ENCODE data around the gene UBR1. TPM values are rescaled to one million over a fixed set of nuclear protein-coding genes. Genes with fewer than 3 reads are reported as not detected.
"Not testable (repeated sequence)": the region's sequence is repeated elsewhere in the genome, so short reads cannot be mapped to it uniquely, and the experiment has no call there.

Gene UBR1
- total RNA-seq, 2 donors from 2014 or later = 31.0 to 32.1 TPM

DNA sequence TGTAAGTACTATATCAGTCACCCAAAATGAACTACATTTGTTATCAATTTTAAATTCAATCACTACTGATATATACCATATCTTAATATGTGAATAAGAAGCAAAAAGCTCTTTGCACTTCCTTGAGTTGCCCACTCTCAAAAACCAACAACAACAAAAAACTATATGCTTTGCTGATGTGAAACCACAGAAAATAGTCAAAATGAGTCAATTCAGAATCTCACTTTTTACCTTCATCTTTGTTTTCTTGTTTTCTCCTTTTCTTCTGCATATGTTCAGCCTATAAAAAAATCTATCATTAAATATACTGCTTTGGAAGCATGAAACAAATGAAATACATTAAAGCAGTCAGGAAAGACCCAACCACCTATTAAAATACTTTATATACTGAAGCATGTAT, 80.7 kb downstream of the UBR1 start:
- DNase-seq (ENCODE audit: low spot score in 2 of 2) (no peak), ATAC-seq (no peak)
- peaks cover 7 to 12% of the 10 kb centered on the region in 2 donors for H3K36me3 Mint-ChIP-seq
- H3K27ac Mint-ChIP-seq = no peak overlapping the region
- H3K9me3 Mint-ChIP-seq = no peaks in the 10 kb centered on the region

DNA sequence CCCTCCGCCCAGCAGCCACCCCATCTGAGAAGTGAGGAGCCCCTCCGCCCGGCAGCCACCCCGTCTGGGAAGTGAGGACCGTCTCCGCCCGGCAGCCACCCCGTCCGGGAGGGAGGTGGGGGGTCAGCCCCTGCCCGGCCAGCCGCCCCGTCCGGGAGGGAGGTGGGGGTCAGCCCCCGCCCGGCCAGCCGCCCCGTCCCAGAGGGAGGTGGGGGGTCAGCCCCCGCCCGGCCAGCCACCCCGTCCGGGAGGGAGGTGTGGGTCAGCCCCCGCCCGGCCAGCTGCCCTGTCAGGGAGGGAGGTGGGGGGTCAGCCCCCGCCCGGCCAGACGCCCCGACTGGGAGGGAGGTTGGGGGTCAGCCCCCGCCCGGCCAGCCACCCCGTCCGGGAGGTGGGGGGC, 91.2 kb downstream of the UBR1 start:
- peaks cover 6 to 13% of the 10 kb centered on the region in 2 donors for H3K36me3 Mint-ChIP-seq
- not testable (repeated sequence) for H3K9me3 Mint-ChIP-seq

DNA sequence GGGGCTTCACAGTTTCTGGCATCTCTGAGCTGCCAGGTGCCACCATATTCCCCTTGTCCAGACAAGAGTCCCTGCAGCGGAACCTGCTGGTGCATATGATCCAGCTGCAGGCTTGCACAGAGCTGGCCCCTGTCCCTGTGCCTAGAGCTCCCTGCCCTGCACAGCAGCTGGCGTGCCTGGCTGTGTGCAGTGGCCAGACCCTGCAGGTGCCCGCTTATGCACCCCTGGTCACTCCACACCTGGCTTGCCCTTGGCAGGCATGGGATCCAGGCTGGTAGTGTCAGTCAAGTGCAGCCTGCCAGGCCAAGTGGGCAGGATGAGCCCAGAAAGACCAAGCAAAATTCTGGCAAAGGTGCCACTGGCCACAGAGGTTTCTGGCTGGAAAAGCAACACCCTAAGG, 96.6 kb downstream of the UBR1 start:
- Mint-ChIP-seq H3K9me3 (no peaks in the 10 kb centered on the region), H3K27ac (no peak overlapping the region), H3K36me3 (peaks cover 9 to 27% of the 10 kb centered on the region in 2 donors)
- no peak for DNase-seq (ENCODE audit: low spot score in 2 of 2)
- ATAC-seq = no peak

More for the DNA sequence above, 91.2 kb downstream of the UBR1 start:
- not testable (repeated sequence) for H3K27ac Mint-ChIP-seq; ATAC-seq; DNase-seq (ENCODE audit: low spot score in 2 of 2)

DNA sequence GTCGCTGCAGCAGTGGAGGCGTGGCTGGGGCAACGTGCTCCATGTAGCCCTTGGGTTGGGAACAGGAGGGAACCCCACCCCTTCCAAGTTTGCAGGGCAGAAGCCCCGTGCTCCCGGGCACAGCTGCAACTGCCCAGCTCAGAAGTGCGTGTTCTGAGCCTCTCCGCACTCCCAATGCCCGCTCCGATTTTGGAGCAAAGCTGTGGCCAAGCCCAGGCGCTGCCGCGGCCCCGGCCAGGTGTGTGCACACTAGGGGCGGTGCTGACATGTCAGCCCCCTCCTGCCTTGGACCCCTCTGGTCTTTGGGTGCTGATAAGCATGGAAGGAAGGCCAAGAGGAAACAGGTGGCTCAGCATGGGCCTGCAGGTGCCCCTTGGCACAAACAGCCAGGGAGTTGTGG, 97.7 kb downstream of the UBR1 start:
- DNase-seq (ENCODE audit: low spot score in 2 of 2) = no peak
- Mint-ChIP-seq H3K36me3 (peaks cover 13 to 31% of the 10 kb centered on the region in 2 donors), H3K9me3 (no peaks in the 10 kb centered on the region), H3K27ac (no peak overlapping the region)
- ATAC-seq = no peak

DNA sequence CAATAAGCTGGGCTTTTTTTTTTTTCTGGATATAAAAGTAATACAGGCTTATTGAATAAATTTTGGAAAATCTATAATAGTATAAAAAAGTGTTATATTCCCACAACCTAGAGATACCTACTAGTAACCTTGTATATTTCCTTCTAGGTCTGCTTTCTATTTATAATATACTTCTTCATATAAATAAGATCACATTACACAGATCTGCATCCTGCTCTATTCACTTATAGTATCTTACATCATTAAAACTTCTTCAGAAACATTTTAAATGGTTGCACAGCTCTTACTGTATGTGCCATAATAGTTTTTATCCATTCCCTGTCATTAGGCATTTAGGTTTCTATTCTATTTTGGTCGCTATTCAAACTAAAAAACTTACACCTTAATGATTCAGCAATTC, 98.3 kb downstream of the UBR1 start:
- no peak for DNase-seq (ENCODE audit: low spot score in 2 of 2)
- H3K36me3 Mint-ChIP-seq = peaks cover 13 to 31% of the 10 kb centered on the region in 2 donors
- no peak overlapping the region for H3K27ac Mint-ChIP-seq
- ATAC-seq = no peak
- no peaks in the 10 kb centered on the region for H3K9me3 Mint-ChIP-seq

DNA sequence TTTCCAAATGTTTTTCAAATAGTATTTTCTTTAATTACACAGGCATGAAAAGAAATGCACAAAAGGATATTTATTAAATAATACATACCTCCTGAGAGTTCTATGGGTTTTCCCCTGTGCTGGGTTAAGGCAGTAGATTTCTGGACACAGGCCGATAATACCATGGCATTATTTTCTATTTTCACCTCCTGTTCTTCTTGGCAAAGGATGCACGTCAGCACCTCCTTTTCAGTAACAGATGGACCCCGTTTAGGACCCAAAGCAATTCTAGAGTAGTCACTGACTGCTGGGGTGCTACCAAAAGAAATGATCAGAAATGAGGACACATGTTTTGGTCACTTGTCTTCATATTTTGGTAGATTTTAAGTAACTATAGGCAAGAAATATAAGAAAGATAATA, 98.8 kb downstream of the UBR1 start:
- DNase-seq (ENCODE audit: low spot score in 2 of 2) = no peak
- Mint-ChIP-seq H3K9me3 (no peaks in the 10 kb centered on the region), H3K36me3 (peaks cover 13 to 31% of the 10 kb centered on the region in 2 donors), H3K27ac (no peak overlapping the region)
- no peak for ATAC-seq

DNA sequence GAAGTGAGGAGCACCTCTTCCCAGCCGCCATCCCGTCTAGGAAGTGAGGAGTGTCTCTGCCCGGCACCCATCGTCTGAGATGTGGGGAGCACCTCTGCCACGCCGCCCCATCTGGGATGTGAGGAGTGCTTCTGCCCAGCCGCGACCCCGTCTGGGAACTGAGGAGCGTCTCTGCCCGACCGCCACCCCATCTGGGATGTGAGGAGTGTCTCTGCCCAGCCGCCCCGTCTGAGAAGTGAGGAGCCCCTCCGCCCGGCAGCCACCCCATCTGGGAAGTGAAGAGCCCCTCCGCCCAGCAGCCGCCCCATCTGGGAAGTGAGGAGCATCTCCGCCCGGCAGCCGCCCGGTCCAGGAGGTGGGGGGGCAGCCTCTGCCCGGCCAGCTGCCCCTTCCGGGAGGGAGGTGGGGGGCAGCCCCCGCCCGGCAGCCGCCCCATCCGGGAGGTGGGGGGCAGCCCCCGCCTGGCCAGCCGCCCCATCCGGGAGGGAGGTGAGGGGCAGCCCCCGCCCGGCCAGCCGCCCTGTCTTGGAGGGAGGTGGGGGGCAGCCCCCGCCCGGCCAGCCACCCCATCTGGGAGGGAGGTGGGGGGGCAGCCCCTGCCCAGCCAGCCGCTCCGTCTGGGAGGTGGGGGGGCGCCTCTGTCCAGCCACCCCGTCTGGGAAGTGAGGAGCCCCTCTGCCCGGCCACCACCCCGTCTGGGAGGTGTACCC, 100.8 kb downstream of the UBR1 start:
- DNase-seq (ENCODE audit: low spot score in 2 of 2); H3K27ac Mint-ChIP-seq; ATAC-seq; H3K9me3 Mint-ChIP-seq: not testable (repeated sequence)
- H3K36me3 Mint-ChIP-seq = peaks cover 13 to 26% of the 10 kb centered on the region in 2 donors

DNA sequence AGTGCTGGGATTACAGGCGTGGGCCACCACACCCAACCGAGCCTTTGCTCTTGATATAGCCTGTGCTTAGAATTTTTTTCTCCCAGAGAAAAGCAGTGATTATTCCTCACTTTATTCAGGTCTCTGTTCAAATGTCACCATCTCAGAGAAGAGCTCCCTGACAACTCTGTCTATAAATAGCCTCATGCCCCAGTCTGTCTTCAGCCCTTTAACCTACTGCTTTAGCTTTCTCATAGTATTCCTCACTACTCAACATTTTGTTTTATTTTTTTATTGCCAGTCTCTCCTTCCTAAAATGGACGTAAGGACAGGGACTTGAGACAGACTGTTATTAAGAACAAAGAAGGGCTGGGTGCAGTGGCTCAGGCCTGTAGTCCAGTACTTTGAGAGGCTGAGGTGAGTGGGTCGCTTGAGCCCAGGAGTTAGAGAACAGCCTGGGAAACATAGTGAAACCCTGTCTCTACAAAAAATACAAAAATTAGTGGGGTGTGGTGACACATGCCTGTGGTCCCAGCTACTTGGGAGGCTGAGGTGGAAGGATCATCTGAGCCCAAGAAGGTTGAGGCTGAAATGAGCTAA, 106.5 kb downstream of the UBR1 start:
- no peaks in the 10 kb centered on the region for H3K9me3 Mint-ChIP-seq
- H3K27ac Mint-ChIP-seq = peak overlapping the region in 1 of 2 donors; percentile 63
- ATAC-seq (no peak), DNase-seq (ENCODE audit: low spot score in 2 of 2) (no peak)
- H3K36me3 Mint-ChIP-seq = peaks cover 4% of the 10 kb centered on the region in 2 donors

DNA sequence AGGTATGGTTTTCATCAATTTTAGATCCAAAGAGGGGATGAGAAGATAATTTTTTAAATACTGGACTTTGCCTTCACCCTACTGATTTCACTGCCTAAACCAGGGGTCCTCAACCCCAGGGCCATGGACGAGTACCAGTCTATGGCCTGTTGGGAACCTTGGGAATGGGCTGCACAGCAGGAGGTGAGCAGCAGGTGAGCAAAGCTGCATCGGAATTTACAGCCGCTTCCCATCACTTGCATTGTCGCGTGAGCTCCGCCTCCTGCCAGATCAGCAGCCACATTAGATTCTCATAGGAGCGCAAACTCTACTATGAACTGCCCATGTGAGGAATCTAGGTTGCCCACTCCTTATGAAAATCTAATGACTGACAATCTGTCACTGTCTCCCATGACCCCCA, 109.0 kb downstream of the UBR1 start:
- Mint-ChIP-seq H3K36me3 (no peaks in the 10 kb centered on the region), H3K27ac (no peak overlapping the region), H3K9me3 (no peaks in the 10 kb centered on the region)
- no peak for ATAC-seq
- DNase-seq (ENCODE audit: low spot score in 2 of 2) = no peak

DNA sequence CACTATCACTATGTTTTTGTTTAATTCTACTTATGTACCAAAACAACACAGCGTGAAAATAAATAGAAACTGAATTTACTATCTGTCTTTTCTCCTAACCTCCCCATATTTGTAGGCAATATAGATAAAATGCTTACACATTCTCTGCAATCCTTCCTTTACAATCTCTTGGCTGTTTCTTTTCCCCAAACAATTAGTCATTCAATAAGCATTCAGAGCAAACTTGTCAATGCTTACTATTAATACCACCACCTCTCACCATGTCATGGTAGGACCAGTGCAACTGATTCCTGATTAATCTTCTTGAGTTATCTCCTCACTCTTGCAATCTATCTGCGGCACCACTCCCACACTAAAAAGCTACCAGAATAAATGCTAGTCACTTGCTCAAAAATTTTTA, 111.3 kb downstream of the UBR1 start:
- no peaks in the 10 kb centered on the region for H3K9me3 Mint-ChIP-seq
- no peak for DNase-seq (ENCODE audit: low spot score in 2 of 2)
- H3K36me3 Mint-ChIP-seq = no peaks in the 10 kb centered on the region
- no peak overlapping the region for H3K27ac Mint-ChIP-seq
- no peak for ATAC-seq

DNA sequence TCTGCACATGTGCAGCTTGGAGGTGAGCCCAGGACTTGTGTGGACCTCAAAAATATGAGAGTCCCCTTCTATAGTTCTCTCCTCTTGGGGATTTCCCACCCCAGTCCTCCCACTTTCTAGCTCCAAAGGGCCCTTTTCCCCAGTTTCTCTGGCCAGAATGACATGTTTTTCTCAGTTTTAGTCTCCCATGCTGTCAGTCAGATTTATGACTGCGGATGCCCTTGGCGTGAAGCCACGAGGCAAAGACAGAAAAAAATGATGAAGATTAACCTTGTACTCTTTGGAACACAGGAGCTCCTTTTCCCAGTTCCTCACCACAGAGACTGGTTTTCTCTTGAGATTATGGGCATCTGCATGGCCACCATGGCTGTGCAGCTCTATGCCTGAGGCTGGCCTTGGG, 113.2 kb downstream of the UBR1 start:
- Mint-ChIP-seq H3K36me3 (peaks cover 0 to 4% of the 10 kb centered on the region in 2 donors), H3K9me3 (no peaks in the 10 kb centered on the region), H3K27ac (peak overlapping the region in 1 of 2 donors; percentile 81)
- ATAC-seq (no peak), DNase-seq (ENCODE audit: low spot score in 2 of 2) (no peak)

DNA sequence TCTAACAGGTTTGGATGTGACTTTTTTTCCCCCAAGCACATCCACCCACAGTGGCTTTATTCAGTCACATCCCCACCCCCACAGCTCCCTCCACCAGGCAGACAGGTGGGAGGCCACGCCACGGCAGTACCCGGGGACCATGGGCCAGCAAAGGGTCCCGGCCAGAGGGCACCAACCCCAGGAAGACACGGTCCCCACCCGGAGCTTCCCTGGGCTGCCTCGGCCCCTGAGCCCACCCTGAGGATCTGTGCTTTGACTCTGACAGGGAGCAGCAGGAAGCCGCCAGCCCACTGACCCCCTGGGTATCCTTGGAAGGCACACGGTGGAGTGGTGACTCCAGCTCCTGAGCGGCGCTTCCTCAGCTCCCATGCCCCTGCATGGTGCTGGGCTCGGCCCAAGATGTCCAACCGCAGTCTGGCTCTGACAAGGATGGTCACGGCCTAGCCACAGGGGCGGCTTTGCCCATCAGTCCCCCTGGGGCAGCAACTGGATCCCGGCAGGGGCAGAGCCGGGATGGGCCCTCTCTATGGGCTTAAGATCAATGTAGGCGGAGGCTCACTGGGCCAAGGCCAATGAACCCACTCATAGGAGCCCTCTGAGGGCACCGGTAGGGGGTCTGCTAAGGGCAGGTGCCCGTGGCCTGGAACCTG, 119.0 kb downstream of the UBR1 start:
- no peak overlapping the region for H3K27ac Mint-ChIP-seq
- H3K9me3 Mint-ChIP-seq = no peaks in the 10 kb centered on the region
- ATAC-seq (no peak), DNase-seq (ENCODE audit: low spot score in 2 of 2) (no peak)
- H3K36me3 Mint-ChIP-seq = peaks cover 0 to 4% of the 10 kb centered on the region in 2 donors

DNA sequence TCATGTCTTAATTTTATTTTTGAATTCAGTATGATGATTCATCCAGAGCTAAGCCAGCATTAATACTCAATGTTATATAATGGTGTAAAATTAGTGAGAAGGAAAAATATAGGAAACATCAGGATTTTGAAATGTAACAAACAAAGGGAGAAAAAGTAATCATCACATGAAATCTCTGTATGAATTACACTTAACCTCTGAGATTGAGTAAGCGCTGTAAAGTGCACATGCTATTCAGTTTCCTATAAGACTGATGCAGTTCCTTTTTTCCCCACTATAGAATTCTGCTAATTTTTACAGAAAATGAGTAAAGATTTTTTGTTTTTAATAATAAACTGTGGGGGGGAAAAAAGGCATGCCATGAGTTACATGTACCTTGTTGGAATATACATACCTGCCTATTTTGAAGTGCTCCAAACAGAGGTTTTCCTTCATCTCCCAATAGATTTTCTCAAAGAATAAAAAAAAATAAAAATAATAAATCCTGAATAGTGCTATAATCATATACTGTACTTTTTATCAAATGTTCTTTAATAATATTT, 121.3 kb downstream of the UBR1 start:
- ATAC-seq = no peak
- Mint-ChIP-seq H3K36me3 (peaks cover 0 to 4% of the 10 kb centered on the region in 2 donors), H3K27ac (no peak overlapping the region)

DNA sequence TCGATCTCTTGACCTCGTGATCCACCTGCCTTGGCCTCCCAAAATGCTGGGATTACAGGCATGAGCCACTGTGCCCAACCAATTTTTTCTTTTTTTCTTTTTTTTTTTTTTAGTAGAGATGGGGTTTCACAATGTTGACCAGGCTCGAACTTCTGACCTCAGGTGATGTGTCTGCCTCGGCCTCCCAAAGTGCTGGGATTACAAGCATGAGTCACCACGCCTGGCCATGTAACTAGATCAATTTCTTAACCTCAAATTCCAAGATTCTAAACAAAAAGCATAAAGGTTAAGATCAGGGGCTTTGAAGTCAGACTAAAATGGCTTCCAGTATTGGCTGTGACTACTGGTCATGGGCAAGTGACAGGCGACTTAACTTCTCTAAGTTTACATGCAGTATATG, 126.7 kb downstream of the UBR1 start:
- not testable (repeated sequence) for ATAC-seq; H3K27ac Mint-ChIP-seq; H3K9me3 Mint-ChIP-seq; DNase-seq (ENCODE audit: low spot score in 2 of 2)
- H3K36me3 Mint-ChIP-seq = peaks cover 6 to 12% of the 10 kb centered on the region in 2 donors

More for the DNA sequence above, 121.3 kb downstream of the UBR1 start:
- no peak for DNase-seq (ENCODE audit: low spot score in 2 of 2)
- no peaks in the 10 kb centered on the region for H3K9me3 Mint-ChIP-seq

DNA sequence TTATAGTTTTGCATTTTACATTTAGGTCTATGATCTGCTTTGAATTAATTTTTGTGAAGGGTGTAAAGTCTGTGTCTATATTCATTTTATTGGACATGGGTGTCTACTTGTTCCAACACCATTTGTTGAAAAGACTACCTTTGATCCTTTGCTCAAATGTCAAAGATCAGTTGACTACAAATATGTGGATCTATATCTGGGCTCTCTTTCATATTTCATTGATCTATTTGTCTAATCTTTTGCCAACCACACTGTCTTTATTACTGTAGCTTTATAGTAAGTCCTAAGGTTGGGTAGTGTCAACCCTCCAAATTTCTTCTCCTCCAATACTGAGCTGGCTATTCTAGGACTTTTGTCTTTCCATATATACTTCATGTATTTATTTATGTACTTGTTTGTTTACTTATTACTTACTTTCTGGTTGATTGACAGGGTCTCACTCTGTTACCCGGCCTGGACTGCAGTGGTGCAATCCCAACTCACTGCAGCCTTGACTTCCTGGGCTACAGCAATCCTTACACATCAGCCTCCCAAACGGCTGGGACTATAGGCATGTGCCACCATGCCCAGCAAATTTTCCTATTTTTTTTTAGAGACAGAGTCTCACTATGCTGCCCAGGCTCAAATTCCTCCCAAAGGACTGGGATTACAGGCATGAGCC, 131.5 kb downstream of the UBR1 start:
- ATAC-seq = no peak
- Mint-ChIP-seq H3K27ac (peak overlapping the region in 1 of 2 donors; percentile 45), H3K9me3 (no peaks in the 10 kb centered on the region), H3K36me3 (peaks cover 19 to 31% of the 10 kb centered on the region in 2 donors)
- no peak for DNase-seq (ENCODE audit: low spot score in 2 of 2)

DNA sequence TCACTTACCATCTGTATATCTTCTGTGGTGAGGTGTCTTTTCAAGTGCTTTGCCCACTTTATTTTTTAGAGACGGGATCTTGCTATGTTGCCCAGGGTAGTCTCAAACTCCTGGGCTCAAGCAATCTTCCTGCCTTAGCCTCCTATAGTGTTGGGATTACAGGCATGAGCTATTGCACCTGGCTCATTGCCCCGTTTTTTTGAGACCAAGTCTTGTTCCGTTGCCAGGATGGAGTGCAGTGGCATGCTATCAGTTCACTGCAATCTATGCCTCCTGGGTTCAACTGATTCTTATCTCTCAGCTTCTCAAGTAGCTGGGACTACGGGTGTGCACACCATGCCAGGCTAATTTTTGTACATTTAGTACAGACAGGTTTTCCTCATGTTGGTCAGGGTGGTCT, 132.7 kb downstream of the UBR1 start:
- Mint-ChIP-seq H3K27ac (no peak overlapping the region), H3K9me3 (no peaks in the 10 kb centered on the region), H3K36me3 (peaks cover 19 to 37% of the 10 kb centered on the region in 2 donors)
- ATAC-seq = no peak
- no peak for DNase-seq (ENCODE audit: low spot score in 2 of 2)

DNA sequence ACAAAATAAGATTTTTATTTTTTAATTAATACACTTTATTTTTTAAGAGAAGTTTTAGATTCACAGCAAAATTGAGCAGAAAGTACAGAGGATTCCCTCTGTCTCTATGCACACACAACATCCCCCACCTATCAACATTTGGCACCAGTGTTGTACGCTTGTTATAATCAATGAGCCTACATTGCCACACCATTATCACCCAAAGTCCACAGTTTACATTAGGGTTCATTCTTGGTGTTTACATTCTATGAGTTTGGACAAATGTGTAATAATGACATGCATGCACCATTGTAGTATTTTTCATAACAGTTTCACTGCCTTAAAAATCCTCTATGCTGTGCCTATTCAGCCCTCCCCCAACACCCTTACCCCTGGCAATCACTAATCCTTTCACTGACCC, 134.0 kb downstream of the UBR1 start:
- Mint-ChIP-seq H3K36me3 (peaks cover 19 to 37% of the 10 kb centered on the region in 2 donors), H3K9me3 (no peaks in the 10 kb centered on the region), H3K27ac (no peak overlapping the region)
- DNase-seq (ENCODE audit: low spot score in 2 of 2) = no peak
- no peak for ATAC-seq
